NCI-H1417 treated with DMSO at 0.1 percent for 48 hours (cell line): Measurements from ENCODE around the gene TSEN54.

Source experiments
- DNase-seq: peaks from one replicate; lab custom pipeline; 2025; lab: John Stamatoyannopoulos, UW

TSEN54 gene

DNA sequence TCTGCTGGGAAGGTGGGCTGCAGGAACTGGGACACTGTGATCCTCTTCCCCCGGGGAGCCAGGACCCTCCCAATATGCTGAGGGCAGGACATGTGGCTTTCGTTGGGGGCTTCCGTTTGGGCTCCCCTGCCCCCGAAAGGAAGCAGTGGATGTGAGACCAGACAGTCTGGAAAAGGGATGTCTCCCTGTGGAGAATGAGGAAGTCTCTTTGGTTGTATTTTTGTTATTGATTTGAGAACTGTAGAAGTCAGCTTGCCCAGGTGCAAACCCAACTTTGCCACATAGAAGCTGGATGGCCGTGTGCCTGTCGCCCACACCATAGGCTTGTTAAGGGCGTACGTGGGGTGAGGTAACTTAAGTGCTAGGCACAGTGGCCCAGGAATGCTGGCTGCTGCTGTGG is 27.9 kb downstream of the TSEN54 start:
- no peak for DNase-seq

GRCh38 chr17:75546181-75546580 is 29.9 kb downstream of the TSEN54 start:
- DNase-seq = no peak

DNA sequence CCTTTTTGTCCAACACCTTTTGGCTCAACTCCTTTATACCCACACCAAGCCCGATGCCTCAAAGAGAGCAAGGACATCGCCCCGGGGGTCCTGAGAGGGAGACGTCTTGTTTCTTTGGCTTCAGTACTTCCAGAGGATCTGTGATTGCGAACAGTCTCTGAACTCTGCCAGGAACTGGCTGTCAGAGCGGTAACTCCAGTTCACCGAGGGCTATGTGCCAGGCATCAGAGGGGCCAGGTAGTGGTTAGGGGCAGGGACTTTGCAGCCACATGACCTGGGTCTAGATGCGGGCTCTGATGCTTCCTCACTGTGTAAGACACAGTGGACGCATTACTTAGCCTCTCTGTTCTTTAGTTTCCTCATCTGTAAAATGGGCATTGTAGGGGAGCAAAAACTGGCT is 30.8 kb downstream of the TSEN54 start:
- DNase-seq = no peak

DNA sequence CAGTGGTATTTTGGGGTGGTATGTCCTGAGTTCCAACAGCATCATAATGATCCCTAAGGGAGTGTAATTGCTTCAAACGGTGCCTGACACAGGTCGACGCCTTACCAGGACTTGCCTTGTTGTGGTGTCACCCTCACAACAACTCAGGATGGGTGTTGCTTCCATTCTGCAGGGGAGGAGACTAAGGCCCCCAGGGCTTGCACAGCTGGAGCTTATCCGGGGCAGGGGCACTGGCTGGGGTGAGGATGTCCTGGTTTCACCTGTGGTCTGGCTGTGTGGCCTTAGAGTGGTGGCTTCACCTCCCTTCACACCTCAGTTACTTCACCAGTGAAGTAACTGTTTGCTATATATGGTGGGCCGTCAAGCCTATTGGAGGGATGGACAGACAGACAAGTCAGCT is 32.5 kb downstream of the TSEN54 start:
- DNase-seq = no peak

GRCh38 chr17:75549246-75550138 is 33.2 kb downstream of the TSEN54 start:
- no peak for DNase-seq

- no peak for DNase-seq
Observed at GRCh38 chr17:75550139-75550465, 33.8 kb downstream of the TSEN54 start.

DNA sequence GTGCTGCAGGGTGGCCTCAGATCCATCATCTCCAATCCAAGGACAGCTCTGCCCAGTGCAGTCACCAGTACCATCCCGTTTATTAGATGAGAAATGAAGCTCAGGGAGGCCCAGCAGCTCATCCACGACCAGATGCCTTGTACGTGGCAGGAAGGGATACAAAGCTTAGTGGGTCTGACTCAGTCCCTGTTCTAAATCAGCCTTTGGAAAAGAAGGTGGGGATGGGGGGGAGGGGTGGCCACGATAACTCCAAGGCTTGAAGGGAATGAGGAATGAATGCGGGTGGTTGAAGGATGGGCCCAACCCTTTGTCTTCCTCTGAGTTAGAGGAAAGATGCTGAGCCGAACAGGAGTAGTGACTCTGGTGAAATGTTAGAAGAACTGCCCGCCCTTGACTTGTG is 34.9 kb downstream of the TSEN54 start:
- no peak for DNase-seq

- DNase-seq = no peak
Observed at GRCh38 chr17:75552425-75553294, 36.3 kb downstream of the TSEN54 start.

- DNase-seq = no peak
Observed at GRCh38 chr17:75553295-75554110, 37.2 kb downstream of the TSEN54 start.

DNA sequence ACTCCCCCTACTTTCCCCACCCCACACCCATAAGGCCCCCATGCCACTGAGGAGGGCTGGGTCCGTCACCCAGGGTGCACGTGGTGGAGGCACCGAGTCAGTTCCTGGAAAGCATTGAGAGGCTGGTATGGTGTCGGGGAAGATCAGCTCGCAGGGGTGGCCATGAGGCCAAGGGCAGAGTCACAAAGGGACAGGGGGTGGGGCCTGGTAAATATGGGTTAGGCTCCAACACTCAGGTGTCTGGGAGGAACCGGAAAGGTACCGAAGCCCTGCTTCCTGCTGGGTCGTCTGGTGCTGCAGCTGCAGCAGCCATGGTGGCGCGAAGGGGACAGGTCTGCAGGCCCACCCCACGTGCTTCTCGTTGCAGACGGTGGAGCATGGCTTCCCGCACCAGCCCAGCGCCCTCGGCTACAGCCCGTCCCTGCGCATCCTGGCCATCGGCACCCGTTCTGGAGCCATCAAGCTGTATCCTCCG is 39.4 kb downstream of the TSEN54 start:
- no peak for DNase-seq

DNA sequence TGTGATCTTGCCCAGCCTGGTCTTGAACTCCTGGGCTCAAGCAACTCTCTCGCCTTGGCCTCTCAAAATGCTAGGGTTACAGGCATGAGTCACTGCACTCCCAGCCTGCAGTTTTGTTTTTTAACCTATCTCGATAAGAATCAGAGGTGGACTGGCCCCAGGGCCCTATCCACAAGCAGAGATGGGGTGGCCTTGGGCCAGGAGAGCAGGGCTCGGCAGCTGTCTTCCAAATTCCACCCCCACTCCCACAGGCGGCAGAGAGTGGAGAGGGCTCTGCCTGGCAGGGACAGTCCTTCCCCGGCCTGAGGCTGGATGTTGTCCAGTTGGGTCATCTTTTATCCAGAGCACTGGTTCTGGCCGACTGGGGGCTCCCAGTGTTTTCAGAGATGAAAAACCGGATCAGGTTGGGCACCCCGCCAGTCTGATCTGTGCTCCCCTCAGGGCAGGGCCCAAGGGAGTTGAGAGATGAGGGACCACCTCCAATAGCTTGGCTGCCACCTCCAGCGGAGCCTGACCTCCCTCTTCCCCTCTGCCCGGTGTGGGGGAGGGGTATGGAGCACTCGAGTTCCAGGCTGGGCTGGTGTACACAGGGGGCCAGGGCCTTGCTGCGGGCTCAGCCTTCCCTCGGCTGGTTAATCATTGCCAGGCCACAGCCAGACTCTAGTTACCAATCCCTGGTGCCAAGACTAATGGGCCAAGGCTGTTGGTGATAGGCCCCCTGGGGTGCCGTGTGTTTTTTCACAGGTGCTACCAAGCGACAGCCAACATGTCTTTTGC is 40.9 kb downstream of the TSEN54 start:
- no peak for DNase-seq

DNA sequence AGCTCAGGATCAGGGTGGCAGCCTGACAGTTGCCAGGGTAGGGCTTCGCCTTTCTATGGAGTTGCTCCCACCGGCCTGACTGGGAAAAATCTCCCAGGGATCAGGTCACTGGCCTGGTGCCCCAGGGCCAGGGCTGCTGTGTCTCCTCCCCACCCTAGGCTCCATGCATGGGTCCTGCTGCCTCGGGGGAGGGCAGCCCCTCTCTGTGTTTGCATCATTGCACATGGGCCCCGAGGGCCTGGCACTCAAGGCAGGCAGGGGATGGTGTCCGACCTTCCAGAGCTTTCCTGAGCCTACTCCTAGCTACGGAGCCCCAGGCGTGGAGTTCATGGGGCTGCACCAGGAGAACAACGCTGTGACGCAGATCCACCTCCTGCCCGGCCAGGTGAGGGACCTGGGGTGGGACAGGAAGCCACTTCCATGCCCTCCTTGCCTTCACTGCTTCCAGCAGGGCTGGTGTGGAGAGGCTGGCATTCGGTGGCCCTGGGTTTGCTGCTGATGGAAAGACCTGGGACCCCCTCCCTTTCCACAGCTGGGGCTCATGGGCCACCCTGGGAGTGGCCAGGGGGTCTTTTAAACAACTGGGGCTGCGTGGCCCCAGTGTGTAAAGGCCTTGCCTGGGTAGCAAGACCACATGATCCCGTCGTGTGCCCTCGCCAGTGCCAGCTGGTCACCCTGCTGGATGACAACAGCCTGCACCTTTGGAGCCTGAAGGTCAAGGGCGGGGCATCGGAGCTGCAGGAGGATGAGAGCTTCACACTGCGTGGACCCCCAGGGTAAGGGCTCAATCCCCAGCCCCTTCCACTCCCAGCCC is 41.7 kb downstream of the TSEN54 start:
- no peak for DNase-seq

GRCh38 chr17:75558666-75559530 is 42.6 kb downstream of the TSEN54 start:
- DNase-seq = no peak

GRCh38 chr17:75559958-75560533 is 43.7 kb downstream of the TSEN54 start:
- DNase-seq = no peak

GRCh38 chr17:75561927-75562603 is 45.7 kb downstream of the TSEN54 start:
- DNase-seq = no peak

DNA sequence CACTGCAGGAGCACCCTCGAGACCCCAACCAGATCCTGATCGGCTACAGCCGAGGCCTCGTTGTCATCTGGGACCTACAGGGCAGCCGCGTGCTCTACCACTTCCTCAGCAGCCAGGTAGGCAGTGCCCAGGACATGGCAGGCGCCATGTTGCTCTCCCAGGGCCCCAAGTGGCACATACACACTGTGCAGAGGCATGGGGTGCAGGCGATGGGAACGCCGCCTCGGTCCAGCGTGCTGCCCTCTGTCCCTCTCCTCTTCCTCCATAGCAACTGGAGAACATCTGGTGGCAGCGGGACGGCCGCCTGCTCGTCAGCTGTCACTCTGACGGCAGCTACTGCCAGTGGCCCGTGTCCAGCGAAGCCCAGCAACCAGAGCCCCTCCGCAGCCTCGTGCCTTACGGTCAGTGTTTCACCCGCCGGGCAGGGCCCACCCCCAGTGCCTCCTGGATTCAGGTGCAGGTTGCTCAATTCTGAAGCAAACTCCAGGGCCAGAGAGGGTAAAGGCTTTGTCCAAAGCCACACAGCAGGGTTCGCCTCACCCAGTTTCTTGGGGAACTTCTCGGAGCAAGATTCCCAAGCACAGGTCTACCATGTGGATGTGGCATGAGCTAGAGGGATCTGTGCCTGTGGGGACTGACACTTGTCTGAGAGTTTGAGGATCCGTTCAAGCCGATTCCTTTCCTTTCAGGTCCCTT is 46.9 kb downstream of the TSEN54 start:
- no peak for DNase-seq

DNA sequence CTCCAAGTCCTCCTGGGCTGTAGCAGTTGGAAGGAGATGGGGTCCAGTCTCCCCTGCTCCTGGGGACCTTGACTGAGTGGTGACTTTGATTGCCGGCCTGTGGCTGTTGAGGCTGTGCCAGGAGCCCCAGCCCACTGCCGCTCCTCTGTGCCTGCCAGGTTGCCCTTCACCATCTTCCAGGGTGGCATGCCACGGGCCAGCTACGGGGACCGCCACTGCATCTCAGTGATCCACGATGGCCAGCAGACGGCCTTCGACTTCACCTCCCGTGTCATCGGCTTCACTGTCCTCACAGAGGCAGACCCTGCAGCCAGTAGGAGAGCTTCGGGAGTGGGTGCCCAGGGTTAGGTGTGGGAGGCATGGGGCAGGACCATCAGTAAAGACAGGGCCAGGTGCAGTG is 47.9 kb downstream of the TSEN54 start:
- DNase-seq = no peak

- no peak for DNase-seq
Observed at GRCh38 chr17:75565066-75565465, 48.7 kb downstream of the TSEN54 start.
